GM19351 (cell line): Measurements from ENCODE around the gene FAM124B.
"Not testable (repeated sequence)": the region's sequence is repeated elsewhere in the genome, so short reads cannot be mapped to it uniquely, and the experiment has no call there.

Experiments used
- ATAC-seq: cut with Tn5 transposase; IDR thresholded peaks from one replicate; pipeline ENCODE4 v1.9.1; 2021; ENCODE audit warnings: mild to moderate bottlenecking, moderate library complexity; ENCODE audit not compliant: unreplicated experiment

Gene FAM124B

GRCh38 chr2:224416656-224417360 lies 14.9 kb upstream of the FAM124B start:
- no peak for ATAC-seq

- no peak for ATAC-seq
Observed at GRCh38 chr2:224413381-224413780, 11.5 kb upstream of the FAM124B start.

GRCh38 chr2:224412141-224413015 lies 10.5 kb upstream of the FAM124B start:
- no peak for ATAC-seq

DNA sequence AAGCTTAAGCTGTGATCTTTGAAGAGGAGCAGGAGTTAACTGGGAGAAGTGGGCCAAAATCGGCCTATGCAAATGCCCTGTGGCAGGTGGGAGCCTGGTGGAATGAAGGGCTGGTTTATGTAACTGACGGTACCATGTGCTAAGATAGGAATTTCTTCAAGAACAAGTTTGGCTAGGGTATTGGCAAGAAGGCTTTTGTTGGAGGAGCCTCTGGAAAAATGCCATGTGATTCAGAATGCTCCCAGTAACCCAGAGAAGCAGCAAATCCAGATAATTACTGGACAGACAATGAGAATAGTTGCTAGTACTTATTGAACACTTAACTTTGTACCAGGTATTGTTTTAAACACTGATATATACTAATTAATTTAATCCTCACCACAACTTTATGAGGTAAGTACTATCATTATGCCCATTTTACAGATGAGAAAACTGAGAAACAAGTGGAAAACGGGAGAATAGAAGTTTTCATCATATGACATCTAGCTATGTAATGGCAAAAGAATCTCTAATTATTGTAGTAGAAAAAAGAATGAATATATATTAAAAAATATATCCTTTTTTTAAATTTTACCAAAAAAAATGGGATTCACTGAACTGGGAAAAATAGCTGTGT lies 9.1 kb upstream of the FAM124B start:
- ATAC-seq: no peak

- no peak for ATAC-seq
Observed at GRCh38 chr2:224408676-224409075, 6.8 kb upstream of the FAM124B start.

DNA sequence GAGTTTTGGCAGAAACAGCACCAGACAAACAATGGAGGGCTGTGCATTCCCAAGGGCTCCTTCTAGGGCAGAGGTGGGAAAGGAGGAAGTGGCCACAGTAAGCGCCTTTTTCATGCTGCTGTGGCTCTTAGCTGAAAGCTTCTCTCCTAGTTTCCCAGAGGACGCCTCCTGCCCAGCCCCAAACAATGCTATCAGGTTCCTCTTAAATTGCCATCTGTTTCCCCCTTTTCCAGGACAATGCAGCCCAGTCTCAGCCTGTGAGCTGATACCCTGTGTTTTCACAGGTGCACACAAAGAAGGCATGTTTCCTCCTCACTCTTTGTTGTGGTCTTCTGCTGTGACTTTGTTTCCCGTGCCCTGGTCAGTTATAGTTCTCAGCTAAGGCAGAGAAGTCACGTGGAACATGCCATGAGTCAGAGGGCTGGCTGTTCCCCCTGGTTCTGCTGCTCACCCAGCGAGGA lies 5.4 kb upstream of the FAM124B start:
- ATAC-seq: no peak

DNA sequence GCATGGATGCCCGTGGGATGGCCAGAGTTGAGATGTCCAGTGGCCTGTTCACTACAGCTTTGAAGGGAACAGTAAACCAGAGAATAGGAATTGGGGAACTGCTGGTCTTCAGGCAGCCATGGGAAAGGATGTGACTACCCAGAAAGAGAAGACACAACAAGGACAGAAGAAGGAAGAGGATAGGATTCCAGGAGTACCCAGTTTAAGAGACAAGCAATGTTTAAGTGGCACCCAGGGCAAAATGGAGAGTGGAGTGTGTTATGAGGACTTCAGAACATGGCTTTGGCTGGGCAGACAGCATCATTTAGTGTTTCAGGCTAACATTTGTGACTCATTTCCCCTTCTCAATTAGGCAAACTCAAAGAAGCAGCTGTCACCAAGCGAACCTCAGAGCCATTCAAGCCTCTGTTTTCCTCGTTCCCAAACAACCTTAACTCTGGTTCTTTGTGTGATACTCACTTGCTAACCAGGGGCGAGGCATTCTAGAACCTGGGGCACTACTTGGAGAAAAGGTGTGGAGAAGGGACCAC lies 4.0 kb upstream of the FAM124B start:
- ATAC-seq: no peak

DNA sequence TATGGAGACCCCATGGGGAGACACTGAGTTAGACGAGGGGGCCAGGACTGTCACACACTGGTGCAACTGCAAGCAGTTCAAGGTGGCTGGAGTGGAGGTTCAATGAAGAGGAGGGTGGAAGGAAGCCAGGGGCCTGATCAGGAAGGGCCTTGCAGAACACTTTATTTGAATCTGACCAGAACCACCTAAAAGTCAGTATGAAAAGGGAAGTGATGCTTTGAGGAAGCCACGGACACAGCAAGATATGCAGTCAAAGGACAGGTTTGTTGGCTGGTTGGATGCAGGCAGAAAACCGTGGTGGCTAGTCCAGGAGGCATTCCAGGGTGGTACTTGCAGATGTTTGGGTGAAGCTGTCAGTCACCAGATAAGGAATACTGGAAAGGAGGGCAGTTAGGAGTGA lies 3.5 kb upstream of the FAM124B start:
- ATAC-seq: peak; percentile 85

GRCh38 chr2:224404796-224405195 lies 2.9 kb upstream of the FAM124B start:
- no peak for ATAC-seq

DNA sequence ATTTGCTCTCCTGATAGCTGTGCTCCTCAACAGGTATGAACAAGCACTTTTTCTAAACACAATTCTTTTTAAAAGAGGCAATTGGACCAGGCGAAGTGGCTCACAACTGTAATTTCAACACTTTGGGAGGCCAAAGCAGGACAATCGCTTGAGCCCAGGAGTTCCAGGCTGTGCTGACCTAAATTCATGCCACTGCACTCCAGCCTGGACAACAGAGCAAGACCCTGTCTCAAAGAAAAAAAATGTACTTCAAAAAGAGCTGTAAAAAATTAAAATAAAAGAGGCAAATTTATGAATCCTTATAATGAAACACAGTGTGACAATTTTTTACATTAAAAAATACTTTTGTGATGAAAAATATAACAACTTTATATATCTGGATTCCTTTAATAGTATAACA lies 1.8 kb upstream of the FAM124B start:
- no peak for ATAC-seq

DNA sequence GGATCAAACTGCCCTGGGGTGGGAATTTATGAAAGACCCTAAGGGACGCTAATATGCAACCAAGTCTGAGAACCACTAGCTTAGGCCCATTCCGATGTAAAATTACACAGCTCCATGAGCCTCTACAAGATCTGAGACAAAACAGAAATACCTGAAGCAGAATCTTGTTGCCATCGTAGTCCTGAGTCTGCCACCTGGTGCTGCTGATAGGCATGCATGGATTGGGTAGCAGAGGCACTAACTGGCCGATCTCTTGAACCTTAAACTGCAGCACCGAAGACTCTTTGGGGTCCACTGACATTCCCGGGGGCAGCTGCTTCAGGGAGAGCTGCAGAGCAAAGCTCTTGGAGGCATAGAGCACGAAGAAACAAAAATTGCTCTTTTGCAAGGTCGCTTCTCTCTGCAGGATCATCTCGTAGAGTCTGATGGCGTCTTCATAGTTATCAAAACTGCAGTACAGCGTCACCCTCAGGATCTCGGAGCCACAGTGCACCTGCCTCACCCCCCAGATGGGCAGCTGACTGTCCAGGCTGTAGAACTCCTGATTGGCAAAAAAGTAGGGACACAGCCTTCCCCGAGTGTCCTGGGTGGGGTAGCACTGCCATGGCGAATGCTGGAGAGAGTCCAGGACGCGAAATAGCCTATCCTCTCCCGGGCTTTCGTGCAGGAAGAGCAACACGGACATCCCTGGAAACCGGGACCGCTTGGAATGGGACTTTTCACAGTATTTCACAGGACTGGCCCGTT lies 848 bp downstream of the FAM124B start:
- no peak for ATAC-seq

DNA sequence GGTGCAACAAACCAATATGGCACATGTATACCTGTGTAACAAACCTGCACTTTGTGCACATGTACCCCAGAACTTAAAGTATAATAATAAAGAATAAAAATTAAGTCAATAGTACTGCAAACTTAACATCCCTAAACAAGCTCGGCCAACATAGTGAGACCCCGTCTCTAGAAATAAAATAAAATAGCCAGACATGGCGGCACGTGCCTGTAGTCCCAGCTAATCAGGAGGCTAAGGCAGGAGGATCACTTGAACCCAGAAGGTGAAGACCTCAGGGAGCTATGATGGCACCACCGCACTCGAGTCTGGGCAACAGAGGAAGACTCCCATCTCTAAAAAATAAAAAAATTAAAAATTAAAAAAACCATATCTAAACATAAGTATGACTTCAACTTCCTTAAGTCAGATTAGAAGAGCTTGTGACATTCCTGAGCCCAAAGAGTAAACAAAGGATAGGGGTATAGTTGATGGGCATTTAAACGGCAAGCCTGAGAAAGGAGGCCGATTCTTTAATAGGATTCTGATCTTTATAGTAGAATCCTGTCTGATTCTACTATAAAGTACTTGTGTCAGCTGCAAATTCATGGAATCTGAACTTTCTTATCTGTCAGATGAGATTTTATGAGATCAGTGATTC lies 1.6 kb downstream of the FAM124B start:
- ATAC-seq: no peak

DNA sequence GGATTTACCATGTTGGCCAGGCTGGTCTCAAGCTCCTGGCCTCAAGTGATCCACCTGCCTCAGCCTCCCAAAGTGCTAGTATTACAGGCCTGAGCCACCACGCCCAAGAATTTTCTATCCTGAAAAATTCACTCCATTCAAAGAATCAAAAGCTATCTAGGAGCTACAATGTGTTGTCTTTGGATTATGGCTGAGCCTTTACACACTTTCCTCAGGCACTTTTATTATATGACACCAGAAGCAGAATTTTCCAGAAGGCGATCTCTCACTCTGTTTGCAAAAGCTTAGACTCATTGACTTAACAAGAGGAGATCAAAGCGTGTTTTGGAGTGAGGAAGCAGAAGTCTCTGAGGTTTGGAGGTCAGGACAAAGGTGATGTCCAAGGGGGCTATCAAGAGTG lies 3.6 kb downstream of the FAM124B start:
- no peak for ATAC-seq

GRCh38 chr2:224397100-224397499 lies 4.8 kb downstream of the FAM124B start:
- not testable (repeated sequence) for ATAC-seq

GRCh38 chr2:224395620-224396390 lies 6.1 kb downstream of the FAM124B start:
- ATAC-seq: no peak

- no peak for ATAC-seq
Observed at GRCh38 chr2:224393157-224393872, 8.6 kb downstream of the FAM124B start.

- ATAC-seq: no peak
Observed at GRCh38 chr2:224392545-224392944, 9.4 kb downstream of the FAM124B start.

DNA sequence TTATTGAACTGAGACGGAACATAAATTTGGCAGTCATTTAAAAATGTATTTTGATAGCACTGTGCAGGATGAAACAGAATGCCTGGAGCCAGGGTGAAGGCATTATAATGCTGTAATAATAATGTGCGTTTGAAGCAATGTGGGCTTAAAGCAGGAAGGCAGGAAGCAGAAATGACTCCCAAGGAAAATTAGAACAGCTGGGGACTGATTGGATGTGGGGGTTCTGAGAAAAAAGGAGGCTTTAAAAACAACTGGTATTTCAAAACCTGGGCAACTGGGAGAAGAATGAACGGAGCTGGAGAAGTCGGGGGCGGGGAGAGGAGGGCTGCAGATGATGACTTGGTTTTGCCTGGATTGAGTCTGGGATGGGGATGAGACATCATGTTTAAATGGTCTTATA lies 12.6 kb downstream of the FAM124B start:
- ATAC-seq: no peak

DNA sequence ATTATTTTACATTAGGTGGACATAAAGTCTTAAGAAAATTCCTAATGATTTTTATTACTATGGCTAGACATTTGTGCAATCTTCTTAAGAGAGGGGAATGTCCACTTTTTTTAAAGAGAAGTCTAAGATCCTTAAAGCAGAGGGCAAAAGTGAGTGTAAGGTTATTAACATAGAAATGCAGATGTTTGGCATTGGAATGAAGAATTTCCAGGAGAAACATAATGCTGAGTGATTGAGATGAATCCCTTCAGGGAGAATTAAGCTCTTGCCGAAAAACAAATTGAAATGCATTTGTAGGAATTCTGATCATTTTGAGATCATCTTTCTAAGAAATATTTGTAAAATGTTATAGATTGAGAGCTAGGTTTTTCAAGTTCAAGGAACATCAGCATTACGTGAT lies 15.0 kb downstream of the FAM124B start:
- no peak for ATAC-seq
